Osteocyte (in vitro differentiated cells): ENCODE data around the gene SBF2. TPM values are rescaled to one million over a fixed set of nuclear protein-coding genes. Genes with fewer than 3 reads are reported as not detected.

Experiments used
- DNase-seq: peaks from one replicate; pipeline ENCODE4 v3.0.0; 2021; ENCODE audit warnings: mixed read lengths; ENCODE audit not compliant: unreplicated experiment; ENCODE audit errors: extremely low spot score
- H3K27ac Mint-ChIP-seq: one replicate; pipeline ENCODE4 v1.8.0; 2021; ENCODE audit warnings: mild to moderate bottlenecking, mixed read lengths; ENCODE audit not compliant: unreplicated experiment
- H3K27me3 Mint-ChIP-seq: one replicate; pipeline ENCODE4 v1.8.0; 2021; ENCODE audit warnings: mixed read lengths; ENCODE audit not compliant: unreplicated experiment
- H3K36me3 Mint-ChIP-seq: one replicate; pipeline ENCODE4 v1.8.0; 2021; ENCODE audit warnings: mixed read lengths; ENCODE audit not compliant: unreplicated experiment
- H3K4me1 Mint-ChIP-seq: one replicate; pipeline ENCODE4 v1.8.0; 2021; ENCODE audit warnings: mixed read lengths; ENCODE audit not compliant: unreplicated experiment
- H3K4me3 Mint-ChIP-seq: one replicate; pipeline ENCODE4 v1.8.0; 2021; ENCODE audit warnings: mild to moderate bottlenecking, moderate library complexity, mixed read lengths; ENCODE audit not compliant: unreplicated experiment
- H3K9me3 Mint-ChIP-seq: one replicate; pipeline ENCODE4 v1.8.0; 2021; ENCODE audit warnings: mixed read lengths; ENCODE audit not compliant: unreplicated experiment
- CTCF ChIP-seq: fragments of 200-600 bp; sonication (generic); IDR thresholded peaks from 2 replicates; pipeline ENCODE4 v1.5.0; 2021; ENCODE audit warnings: antibody characterized with exemption, mild to moderate bottlenecking, moderate library complexity
- total RNA-seq: library from RNA; stranded (reverse); gene quantifications from 2 replicates; pipeline ENCODE4 v1.2.1, GENCODE V29; 2021

Gene SBF2
- total RNA-seq, 1 donor from 2014 or later, result 65.2 TPM

- TF ChIP-seq CTCF, result no peak
- DNase-seq, result no peak
- Mint-ChIP-seq H3K9me3 (no peaks in the 10 kb centered on the region), H3K4me1 (peaks cover 5% of the 10 kb centered on the region), H3K4me3 (no peak overlapping the region), H3K27ac (no peak overlapping the region), H3K36me3 (peaks cover 9% of the 10 kb centered on the region), H3K27me3 (no peaks in the 10 kb centered on the region)
Observed at GRCh38 chr11:10192036-10192435, 102.0 kb downstream of the SBF2 start.

GRCh38 chr11:10181811-10182210 lies 112.2 kb downstream of the SBF2 start:
- TF ChIP-seq CTCF, result peak; percentile 49
- peaks cover 4% of the 10 kb centered on the region for H3K4me1 Mint-ChIP-seq
- peaks cover 5% of the 10 kb centered on the region for H3K36me3 Mint-ChIP-seq
- DNase-seq, result no peak
- H3K9me3 Mint-ChIP-seq, result no peaks in the 10 kb centered on the region
- no peaks in the 10 kb centered on the region for H3K27me3 Mint-ChIP-seq
- H3K27ac Mint-ChIP-seq, result peak overlapping the region; percentile 56
- H3K4me3 Mint-ChIP-seq, result no peak overlapping the region

DNA sequence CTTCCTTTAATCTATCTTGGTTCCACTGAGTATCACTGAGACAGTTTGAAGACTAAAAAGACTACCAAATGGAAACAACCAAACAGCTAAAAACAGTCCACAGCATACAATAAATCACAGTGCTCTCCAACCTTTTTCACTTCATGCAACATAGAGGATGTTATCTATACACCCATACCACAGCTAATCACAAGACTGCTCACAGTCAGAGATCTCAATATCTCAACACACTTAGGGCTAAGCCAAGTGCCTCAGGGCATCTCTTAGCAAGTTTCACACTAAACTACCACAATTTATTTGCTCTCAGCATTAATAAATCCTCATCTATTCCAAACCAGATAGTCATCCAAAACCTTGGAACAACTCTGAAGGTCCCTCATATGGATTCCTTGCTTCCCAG lies 129.4 kb downstream of the SBF2 start:
- Mint-ChIP-seq H3K27ac (no peak overlapping the region), H3K4me1 (peaks cover 35% of the 10 kb centered on the region), H3K9me3 (no peaks in the 10 kb centered on the region), H3K27me3 (no peaks in the 10 kb centered on the region), H3K36me3 (no peaks in the 10 kb centered on the region), H3K4me3 (no peak overlapping the region)
- DNase-seq, result no peak
- no peak for TF ChIP-seq CTCF

- DNase-seq, result no peak
- Mint-ChIP-seq H3K27ac (no peak overlapping the region), H3K4me1 (peaks cover 40% of the 10 kb centered on the region)
Observed at GRCh38 chr11:10162222-10162621, 131.8 kb downstream of the SBF2 start.

GRCh38 chr11:10160350-10160749 lies 133.7 kb downstream of the SBF2 start:
- H3K36me3 Mint-ChIP-seq, result peaks cover 11% of the 10 kb centered on the region
- no peak overlapping the region for H3K4me3 Mint-ChIP-seq
- DNase-seq, result no peak
- H3K4me1 Mint-ChIP-seq, result peaks cover 40% of the 10 kb centered on the region
- peaks cover 24% of the 10 kb centered on the region for H3K9me3 Mint-ChIP-seq
- H3K27ac Mint-ChIP-seq, result no peak overlapping the region
- no peaks in the 10 kb centered on the region for H3K27me3 Mint-ChIP-seq
- TF ChIP-seq CTCF, result no peak

More at GRCh38 chr11:10162222-10162621, 131.8 kb downstream of the SBF2 start:
- TF ChIP-seq CTCF, result no peak
- no peaks in the 10 kb centered on the region for H3K27me3 Mint-ChIP-seq
- peaks cover 16% of the 10 kb centered on the region for H3K9me3 Mint-ChIP-seq
- peaks cover 10% of the 10 kb centered on the region for H3K36me3 Mint-ChIP-seq
- no peak overlapping the region for H3K4me3 Mint-ChIP-seq
